ENCODE data around the gene CBL. TPM values are rescaled to one million over a fixed set of nuclear protein-coding genes. Genes with fewer than 3 reads are reported as not detected.

The CBL gene
- total RNA-seq, 1 donor from 2014 or later: 39.0 TPM

DNA sequence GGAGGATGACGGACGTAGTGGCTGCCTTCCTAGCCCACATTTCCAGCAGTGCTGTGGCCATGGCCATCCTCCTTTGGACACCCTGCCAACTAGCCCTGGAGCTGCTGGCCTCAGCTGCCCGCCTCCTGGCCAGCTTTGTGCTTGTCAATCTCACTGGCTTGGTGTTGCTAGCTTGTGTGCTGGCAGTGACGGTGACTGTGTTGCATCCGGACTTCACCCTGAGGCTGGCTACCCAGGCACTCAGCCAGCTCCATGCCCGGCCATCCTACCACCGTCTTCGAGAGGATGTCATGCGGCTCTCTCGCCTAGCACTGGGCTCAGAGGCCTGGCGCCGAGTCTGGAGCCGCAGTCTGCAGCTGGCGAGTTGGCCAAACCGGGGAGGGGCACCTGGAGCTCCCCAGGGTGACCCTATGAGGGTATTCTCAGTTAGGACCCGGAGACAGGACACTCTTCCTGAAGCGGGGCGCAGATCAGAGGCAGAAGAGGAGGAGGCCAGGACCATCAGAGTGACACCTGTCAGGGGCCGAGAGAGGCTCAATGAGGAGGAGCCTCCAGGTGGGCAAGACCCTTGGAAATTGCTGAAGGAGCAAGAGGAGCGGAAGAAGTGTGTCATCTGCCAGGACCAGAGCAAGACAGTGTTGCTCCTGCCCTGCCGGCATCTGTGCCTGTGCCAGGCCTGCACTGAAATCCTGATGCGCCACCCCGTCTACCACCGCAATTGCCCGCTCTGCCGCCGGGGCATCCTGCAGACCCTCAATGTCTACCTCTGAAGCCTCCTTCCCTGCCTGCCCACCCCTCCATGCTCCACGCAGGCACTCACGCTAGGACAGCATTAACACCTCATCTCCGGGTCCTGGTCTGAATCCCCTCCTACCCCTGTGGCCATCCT lies 129.8 kb downstream of the CBL start:
- DNase-seq: peak; percentile 45
- Histone ChIP-seq H3K27ac (no peak overlapping the region), H3K4me3 (no peak overlapping the region), H3K4me1 (peaks cover 51% of the 10 kb centered on the region), H3K27me3 (ENCODE audit: low read depth) (peaks cover 13% of the 10 kb centered on the region), H3K9me3 (no peaks in the 10 kb centered on the region), H3K36me3 (peaks cover 13% of the 10 kb centered on the region)
- intact Hi-C loops (cut with DNase I): no loop called here
- no peak for ATAC-seq
- TF ChIP-seq, protein P1, sequence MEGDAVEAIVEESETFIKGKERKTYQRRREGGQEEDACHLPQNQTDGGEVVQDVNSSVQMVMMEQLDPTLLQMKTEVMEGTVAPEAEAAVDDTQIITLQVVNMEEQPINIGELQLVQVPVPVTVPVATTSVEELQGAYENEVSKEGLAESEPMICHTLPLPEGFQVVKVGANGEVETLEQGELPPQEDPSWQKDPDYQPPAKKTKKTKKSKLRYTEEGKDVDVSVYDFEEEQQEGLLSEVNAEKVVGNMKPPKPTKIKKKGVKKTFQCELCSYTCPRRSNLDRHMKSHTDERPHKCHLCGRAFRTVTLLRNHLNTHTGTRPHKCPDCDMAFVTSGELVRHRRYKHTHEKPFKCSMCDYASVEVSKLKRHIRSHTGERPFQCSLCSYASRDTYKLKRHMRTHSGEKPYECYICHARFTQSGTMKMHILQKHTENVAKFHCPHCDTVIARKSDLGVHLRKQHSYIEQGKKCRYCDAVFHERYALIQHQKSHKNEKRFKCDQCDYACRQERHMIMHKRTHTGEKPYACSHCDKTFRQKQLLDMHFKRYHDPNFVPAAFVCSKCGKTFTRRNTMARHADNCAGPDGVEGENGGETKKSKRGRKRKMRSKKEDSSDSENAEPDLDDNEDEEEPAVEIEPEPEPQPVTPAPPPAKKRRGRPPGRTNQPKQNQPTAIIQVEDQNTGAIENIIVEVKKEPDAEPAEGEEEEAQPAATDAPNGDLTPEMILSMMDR (IDR thresholded peaks at IDR 0.05): no peak

DNA sequence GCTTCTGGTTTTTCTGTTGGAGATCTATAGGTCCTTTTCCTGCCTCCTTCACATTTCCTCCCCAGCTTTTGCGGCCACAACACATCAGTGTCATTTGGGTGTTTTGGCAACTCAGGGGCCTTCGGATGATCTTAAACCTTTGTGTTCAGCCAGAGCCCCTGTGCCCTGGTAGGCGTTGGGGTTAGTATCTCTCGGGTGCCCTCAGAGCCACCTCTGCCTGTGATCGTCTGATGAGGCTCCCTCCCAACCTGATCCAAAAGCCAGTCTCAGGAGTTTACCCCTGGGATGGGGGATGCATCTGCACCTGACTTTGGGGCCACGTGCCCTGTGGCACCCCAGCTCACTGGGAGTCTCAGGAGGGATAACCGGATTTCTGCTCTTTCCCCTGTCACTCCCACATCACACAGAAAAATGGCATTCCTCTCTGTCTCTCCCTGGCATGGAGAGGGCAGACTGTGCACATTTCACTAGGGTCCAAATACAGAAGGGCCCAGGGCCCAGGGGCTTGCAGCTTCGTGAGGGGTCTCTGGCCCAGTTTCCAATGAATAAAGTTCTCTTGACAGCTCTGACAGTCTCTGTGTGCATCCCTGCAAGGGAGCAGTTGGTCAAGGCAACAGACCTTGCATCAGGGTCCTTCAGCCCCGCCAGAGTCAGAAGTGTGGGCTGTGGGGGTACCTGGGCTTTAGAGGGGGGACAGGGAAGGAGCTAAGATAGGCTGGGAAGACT lies 130.8 kb downstream of the CBL start:
- intact Hi-C loops (cut with DNase I): no loop called here
- Histone ChIP-seq H3K4me1 (peaks cover 60% of the 10 kb centered on the region), H3K9me3 (no peaks in the 10 kb centered on the region), H3K4me3 (no peak overlapping the region), H3K27ac (no peak overlapping the region), H3K27me3 (ENCODE audit: low read depth) (peaks cover 13% of the 10 kb centered on the region), H3K36me3 (peaks cover 13% of the 10 kb centered on the region)
- DNase-seq: no peak
- TF ChIP-seq, protein P1 (IDR thresholded peaks at IDR 0.05): no peak
- ATAC-seq: no peak

DNA sequence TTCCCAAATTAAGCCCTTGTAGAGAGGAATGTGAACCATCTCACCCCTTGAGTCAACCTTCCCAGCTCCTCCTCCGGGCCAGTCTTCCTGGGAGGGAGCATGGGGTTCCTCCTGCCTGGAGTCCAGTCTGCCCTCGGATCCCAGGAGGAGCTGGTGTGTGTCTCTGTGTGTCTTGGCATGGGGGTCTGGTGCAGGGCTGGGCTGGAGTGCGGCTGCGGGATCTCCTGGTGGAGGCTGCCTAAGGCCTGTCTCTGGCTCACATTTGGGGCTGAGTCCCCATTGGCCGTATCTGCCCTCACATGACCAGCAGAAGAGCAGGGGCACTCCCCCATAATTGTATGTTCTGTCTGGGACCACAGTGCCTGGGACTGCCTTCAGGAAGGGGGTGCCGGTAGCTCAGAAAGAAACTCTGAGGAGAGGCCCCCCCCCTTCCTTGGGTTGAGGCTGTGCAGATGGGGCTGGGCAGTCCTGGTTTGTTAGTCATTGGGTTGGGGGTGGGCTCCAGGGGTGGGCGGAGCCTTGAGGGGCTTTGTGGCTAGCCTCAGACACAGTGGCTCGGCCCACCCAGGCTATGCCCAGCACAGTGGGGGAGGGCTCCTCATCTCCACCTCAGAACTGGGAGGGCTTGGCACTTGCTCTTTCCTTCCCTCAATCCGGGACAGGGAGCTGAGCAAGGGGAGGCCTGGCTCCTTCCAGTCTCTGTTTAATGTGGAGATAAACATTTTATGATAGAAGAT lies 131.6 kb downstream of the CBL start:
- H3K9me3 ChIP-seq: no peaks in the 10 kb centered on the region
- peaks cover 13% of the 10 kb centered on the region for H3K27me3 ChIP-seq (ENCODE audit: low read depth)
- H3K4me1 ChIP-seq: peaks cover 60% of the 10 kb centered on the region
- intact Hi-C loops (cut with DNase I): no loop called here
- H3K27ac ChIP-seq: peak overlapping the region; percentile 24
- DNase-seq (peak; percentile 49), ATAC-seq (no peak)
- peaks cover 13% of the 10 kb centered on the region for H3K36me3 ChIP-seq
- TF ChIP-seq, protein P1 (IDR thresholded peaks at IDR 0.05): no peak
- no peak overlapping the region for H3K4me3 ChIP-seq

DNA sequence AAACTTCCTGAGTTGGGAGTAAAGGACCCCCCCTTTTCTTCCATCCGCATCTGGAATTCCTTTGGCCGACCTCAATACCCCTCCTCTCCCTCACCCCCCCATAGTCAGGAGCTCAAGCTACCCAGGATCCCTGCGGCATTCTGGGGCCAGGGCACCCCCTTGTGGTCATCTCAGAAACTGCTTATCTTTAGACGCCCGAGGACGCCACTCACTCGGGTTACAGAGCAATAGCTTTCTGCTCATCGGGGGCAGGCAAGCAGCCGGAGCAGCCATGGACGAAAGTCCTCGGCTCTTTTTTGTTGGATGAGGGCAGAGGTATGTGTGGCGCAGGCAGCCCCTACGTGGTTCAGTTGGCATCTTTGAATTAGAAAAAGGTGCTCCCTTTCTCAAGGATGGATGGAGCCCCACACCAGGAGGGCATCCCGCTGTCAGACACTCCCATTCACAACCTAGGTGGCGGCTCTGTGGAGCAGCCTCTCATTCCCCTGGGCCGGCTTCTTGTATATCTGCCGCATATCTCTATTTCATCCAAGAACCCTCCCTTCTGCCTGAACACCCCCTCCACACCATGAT lies 132.3 kb downstream of the CBL start:
- Histone ChIP-seq H3K36me3 (peaks cover 13% of the 10 kb centered on the region), H3K9me3 (no peaks in the 10 kb centered on the region), H3K27ac (peak overlapping the region; percentile 89), H3K27me3 (ENCODE audit: low read depth) (peaks cover 13% of the 10 kb centered on the region), H3K4me3 (peak overlapping the region; percentile 68), H3K4me1 (peaks cover 60% of the 10 kb centered on the region)
- DNase-seq (peak; percentile 76), ATAC-seq (peak; percentile 40 to 50)
- intact Hi-C loops (cut with DNase I): no loop called here
- TF ChIP-seq, protein P1 (IDR thresholded peaks at IDR 0.05): peak; percentile 68
